Measurements from ENCODE around the gene TMEM156.

- TF ChIP-seq REST (IDR thresholded peaks at IDR 0.05; ENCODE audit: low read depth) (no peak), MAX (IDR thresholded peaks at IDR 0.05) (no peak), NFIC (IDR thresholded peaks at IDR 0.05) (no peak), TAF1 (IDR thresholded peaks at IDR 0.05; ENCODE audit: low read depth) (no peak), ZBTB7A (IDR thresholded peaks at IDR 0.05; ENCODE audit: low read depth) (no peak), YY1 (IDR thresholded peaks at IDR 0.05; ENCODE audit: low read depth) (no peak), CEBPB (IDR thresholded peaks at IDR 0.05) (no peak), CREB1 (IDR thresholded peaks at IDR 0.05; ENCODE audit: low read depth) (no peak), TCF12 (IDR thresholded peaks at IDR 0.05; ENCODE audit: low read depth) (no peak), RAD21 (IDR thresholded peaks at IDR 0.05; ENCODE audit: low read depth) (no peak), EGR1 (IDR thresholded peaks at IDR 0.05) (no peak)
Measured at GRCh38 chr4:39062094-39062769, 30.0 kb upstream of the TMEM156 start, which contains the start of gene KLHL5.
